BE2C (cell line): ENCODE measurements around the gene TNPO3.

Experiments
- DNase-seq: peaks from one replicate; pipeline ENCODE4 v3.0.0-alpha.2; 2020
- H3K27me3 ChIP-seq: fragments of 250-450 bp; sonication (Bioruptor Pico); 2 replicates; pipeline ENCODE4 v1.5.1; 2020; ENCODE audit warnings: mild to moderate bottlenecking
- H3K36me3 ChIP-seq: fragments of 250-450 bp; sonication (Bioruptor Pico); 2 replicates; pipeline ENCODE4 v1.5.1; 2020; ENCODE audit warnings: mild to moderate bottlenecking
- H3K4me1 ChIP-seq: fragments of 250-450 bp; sonication (Bioruptor Pico); 2 replicates; pipeline ENCODE4 v1.5.1; 2020
- H3K4me3 ChIP-seq: 2 replicates; pipeline ENCODE4 v1.5.1; 2011; ENCODE audit warnings: low read depth, low read length
- H3K9me3 ChIP-seq: fragments of 250-450 bp; sonication (Bioruptor Pico); 2 replicates; pipeline ENCODE4 v1.5.1; 2020
- TF ChIP-seq, protein P1 (sequence below): IDR thresholded peaks from 2 replicates; pipeline ENCODE4 v1.5.1; 2012; ENCODE audit warnings: mild to moderate bottlenecking, low read depth, low read length

The TNPO3 gene

GRCh38 chr7:128917122-128917521, 137.8 kb downstream of the TNPO3 start:
- Histone ChIP-seq H3K9me3 (no peaks in the 10 kb centered on the region), H3K36me3 (no peaks in the 10 kb centered on the region), H3K4me3 (no peak overlapping the region), H3K4me1 (0 out of 2 replicates have a peak, but pooled peaks cover 3% of the 10 kb centered on the region), H3K27me3 (no peaks in the 10 kb centered on the region)
- TF ChIP-seq, protein P1, sequence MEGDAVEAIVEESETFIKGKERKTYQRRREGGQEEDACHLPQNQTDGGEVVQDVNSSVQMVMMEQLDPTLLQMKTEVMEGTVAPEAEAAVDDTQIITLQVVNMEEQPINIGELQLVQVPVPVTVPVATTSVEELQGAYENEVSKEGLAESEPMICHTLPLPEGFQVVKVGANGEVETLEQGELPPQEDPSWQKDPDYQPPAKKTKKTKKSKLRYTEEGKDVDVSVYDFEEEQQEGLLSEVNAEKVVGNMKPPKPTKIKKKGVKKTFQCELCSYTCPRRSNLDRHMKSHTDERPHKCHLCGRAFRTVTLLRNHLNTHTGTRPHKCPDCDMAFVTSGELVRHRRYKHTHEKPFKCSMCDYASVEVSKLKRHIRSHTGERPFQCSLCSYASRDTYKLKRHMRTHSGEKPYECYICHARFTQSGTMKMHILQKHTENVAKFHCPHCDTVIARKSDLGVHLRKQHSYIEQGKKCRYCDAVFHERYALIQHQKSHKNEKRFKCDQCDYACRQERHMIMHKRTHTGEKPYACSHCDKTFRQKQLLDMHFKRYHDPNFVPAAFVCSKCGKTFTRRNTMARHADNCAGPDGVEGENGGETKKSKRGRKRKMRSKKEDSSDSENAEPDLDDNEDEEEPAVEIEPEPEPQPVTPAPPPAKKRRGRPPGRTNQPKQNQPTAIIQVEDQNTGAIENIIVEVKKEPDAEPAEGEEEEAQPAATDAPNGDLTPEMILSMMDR: no peak
- no peak for DNase-seq

DNA sequence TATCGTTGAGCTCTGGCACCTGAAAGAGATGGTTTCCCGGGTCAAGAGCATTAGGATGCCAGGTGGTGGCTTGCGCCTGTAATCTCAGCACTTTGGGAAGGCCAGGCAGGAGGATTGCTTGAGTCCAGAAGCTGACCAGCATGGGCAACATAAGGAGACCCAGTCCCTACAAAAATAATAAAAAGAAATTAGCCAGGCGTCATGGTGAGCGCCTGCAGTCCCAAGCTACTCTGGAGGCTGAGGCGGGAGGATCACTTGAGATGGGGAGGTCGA, 138.3 kb downstream of the TNPO3 start:
- Histone ChIP-seq H3K27me3 (no peaks in the 10 kb centered on the region), H3K36me3 (no peaks in the 10 kb centered on the region), H3K4me1 (peaks cover 5% of the 10 kb centered on the region), H3K4me3 (no peak overlapping the region), H3K9me3 (no peaks in the 10 kb centered on the region)
- TF ChIP-seq, protein P1: no peak
- no peak for DNase-seq

GRCh38 chr7:128915841-128916642, 138.9 kb downstream of the TNPO3 start:
- Histone ChIP-seq H3K9me3 (no peaks in the 10 kb centered on the region), H3K36me3 (no peaks in the 10 kb centered on the region), H3K27me3 (no peaks in the 10 kb centered on the region), H3K4me1 (peaks cover 4% of the 10 kb centered on the region), H3K4me3 (no peak overlapping the region)
- TF ChIP-seq, protein P1: no peak
- no peak for DNase-seq

DNA sequence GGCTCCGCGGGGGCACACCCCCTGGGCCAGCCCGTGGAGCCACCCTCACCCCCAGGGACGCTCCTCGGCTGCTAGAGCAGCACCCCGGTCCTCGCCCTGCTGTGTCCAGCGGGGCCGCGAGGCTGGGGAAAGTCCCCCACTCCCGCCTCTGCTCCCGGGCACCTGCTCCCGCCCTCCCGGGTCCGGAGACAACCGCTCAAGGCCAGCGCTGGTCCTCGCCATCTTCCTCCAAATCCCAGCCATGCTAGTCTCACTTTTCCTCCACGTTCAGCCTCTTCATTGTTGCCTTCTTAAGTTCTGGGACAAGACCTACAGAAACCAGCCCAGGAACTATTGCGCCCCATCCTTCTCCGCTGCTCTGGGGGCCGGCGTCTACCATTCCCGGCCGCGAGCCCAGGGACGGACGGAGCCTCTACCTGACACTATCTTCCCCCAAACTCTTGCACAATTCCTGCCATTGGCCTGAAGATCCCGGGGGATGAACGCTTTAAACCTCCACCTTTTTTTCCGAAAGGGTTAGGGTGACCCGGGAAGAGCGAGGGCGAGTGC, 139.6 kb downstream of the TNPO3 start:
- H3K4me3 ChIP-seq: no peak overlapping the region
- H3K9me3 ChIP-seq: no peaks in the 10 kb centered on the region
- TF ChIP-seq, protein P1: no peak
- H3K4me1 ChIP-seq: peaks cover 4% of the 10 kb centered on the region
- no peaks in the 10 kb centered on the region for H3K27me3 ChIP-seq
- H3K36me3 ChIP-seq: no peaks in the 10 kb centered on the region
- no peak for DNase-seq

- H3K4me1 ChIP-seq: peaks cover 4% of the 10 kb centered on the region
- TF ChIP-seq, protein P1: no peak
- H3K4me3 ChIP-seq: no peak overlapping the region
- H3K36me3 ChIP-seq: no peaks in the 10 kb centered on the region
- H3K27me3 ChIP-seq: no peaks in the 10 kb centered on the region
- H3K9me3 ChIP-seq: no peaks in the 10 kb centered on the region
- no peak for DNase-seq
Measured at GRCh38 chr7:128914566-128915151, 140.3 kb downstream of the TNPO3 start.
